GM19463 (cell line): ENCODE data around the gene SLAIN1.
A peak's percentile ranks its signal among the peaks of the same experiment; 100 is the strongest.

Source experiments
- ATAC-seq: cut with Tn5 transposase; IDR thresholded peaks from one replicate; pipeline ENCODE4 v1.9.1; 2021; ENCODE audit warnings: mild to moderate bottlenecking, moderate library complexity; ENCODE audit not compliant: unreplicated experiment

Gene SLAIN1

GRCh38 chr13:77714119-77714755 is 16.8 kb downstream of the SLAIN1 start:
- peak; percentile 38 for ATAC-seq

- ATAC-seq: peak; percentile 61
Measured at GRCh38 chr13:77715233-77715891, 17.9 kb downstream of the SLAIN1 start.

- ATAC-seq: no peak
Measured at GRCh38 chr13:77716692-77717091, 19.2 kb downstream of the SLAIN1 start.

- ATAC-seq: no peak
Measured at GRCh38 chr13:77717508-77717907, 20.0 kb downstream of the SLAIN1 start.

GRCh38 chr13:77719128-77719527 is 21.6 kb downstream of the SLAIN1 start:
- ATAC-seq: no peak

GRCh38 chr13:77720988-77721387 is 23.5 kb downstream of the SLAIN1 start:
- no peak for ATAC-seq

GRCh38 chr13:77724092-77724491 is 26.6 kb downstream of the SLAIN1 start:
- ATAC-seq: peak; percentile 67

GRCh38 chr13:77725071-77725470 is 27.6 kb downstream of the SLAIN1 start:
- ATAC-seq: no peak

GRCh38 chr13:77728265-77729125 is 31.0 kb downstream of the SLAIN1 start:
- ATAC-seq: no peak

- peak; percentile 98 for ATAC-seq
Measured at GRCh38 chr13:77729502-77730221, 32.2 kb downstream of the SLAIN1 start.

- ATAC-seq: no peak
Measured at GRCh38 chr13:77730572-77730971, 33.1 kb downstream of the SLAIN1 start.

- ATAC-seq: no peak
Measured at GRCh38 chr13:77732287-77732686, 34.8 kb downstream of the SLAIN1 start.

- no peak for ATAC-seq
Measured at GRCh38 chr13:77733674-77734073, 36.2 kb downstream of the SLAIN1 start.

GRCh38 chr13:77737583-77738200 is 40.2 kb downstream of the SLAIN1 start:
- ATAC-seq: peak; percentile 86

GRCh38 chr13:77740097-77740735 is 42.7 kb downstream of the SLAIN1 start:
- ATAC-seq: no peak

- ATAC-seq: no peak
Measured at GRCh38 chr13:77740931-77741596, 43.6 kb downstream of the SLAIN1 start.

- no peak for ATAC-seq
Measured at GRCh38 chr13:77741597-77741972, 44.1 kb downstream of the SLAIN1 start.

GRCh38 chr13:77742801-77743200 is 45.3 kb downstream of the SLAIN1 start:
- no peak for ATAC-seq

- no peak for ATAC-seq
Measured at GRCh38 chr13:77745784-77746183, 48.3 kb downstream of the SLAIN1 start.
